ENCODE measurements around the gene TRIM29.
"Not testable (repeated sequence)": the region's sequence is repeated elsewhere in the genome, so short reads cannot be mapped to it uniquely, and the experiment has no call there.

TRIM29 gene, protein sequence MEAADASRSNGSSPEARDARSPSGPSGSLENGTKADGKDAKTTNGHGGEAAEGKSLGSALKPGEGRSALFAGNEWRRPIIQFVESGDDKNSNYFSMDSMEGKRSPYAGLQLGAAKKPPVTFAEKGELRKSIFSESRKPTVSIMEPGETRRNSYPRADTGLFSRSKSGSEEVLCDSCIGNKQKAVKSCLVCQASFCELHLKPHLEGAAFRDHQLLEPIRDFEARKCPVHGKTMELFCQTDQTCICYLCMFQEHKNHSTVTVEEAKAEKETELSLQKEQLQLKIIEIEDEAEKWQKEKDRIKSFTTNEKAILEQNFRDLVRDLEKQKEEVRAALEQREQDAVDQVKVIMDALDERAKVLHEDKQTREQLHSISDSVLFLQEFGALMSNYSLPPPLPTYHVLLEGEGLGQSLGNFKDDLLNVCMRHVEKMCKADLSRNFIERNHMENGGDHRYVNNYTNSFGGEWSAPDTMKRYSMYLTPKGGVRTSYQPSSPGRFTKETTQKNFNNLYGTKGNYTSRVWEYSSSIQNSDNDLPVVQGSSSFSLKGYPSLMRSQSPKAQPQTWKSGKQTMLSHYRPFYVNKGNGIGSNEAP

GRCh38 chr11:120137611-120138521 lies at the start of gene TRIM29:
TSS of gene TRIM29 (minus strand) at chr11:120138113. CDS start at chr11:120138031, 82 bp downstream.
- no peak for DNase-seq (ENCODE audit: low read depth)

DNA sequence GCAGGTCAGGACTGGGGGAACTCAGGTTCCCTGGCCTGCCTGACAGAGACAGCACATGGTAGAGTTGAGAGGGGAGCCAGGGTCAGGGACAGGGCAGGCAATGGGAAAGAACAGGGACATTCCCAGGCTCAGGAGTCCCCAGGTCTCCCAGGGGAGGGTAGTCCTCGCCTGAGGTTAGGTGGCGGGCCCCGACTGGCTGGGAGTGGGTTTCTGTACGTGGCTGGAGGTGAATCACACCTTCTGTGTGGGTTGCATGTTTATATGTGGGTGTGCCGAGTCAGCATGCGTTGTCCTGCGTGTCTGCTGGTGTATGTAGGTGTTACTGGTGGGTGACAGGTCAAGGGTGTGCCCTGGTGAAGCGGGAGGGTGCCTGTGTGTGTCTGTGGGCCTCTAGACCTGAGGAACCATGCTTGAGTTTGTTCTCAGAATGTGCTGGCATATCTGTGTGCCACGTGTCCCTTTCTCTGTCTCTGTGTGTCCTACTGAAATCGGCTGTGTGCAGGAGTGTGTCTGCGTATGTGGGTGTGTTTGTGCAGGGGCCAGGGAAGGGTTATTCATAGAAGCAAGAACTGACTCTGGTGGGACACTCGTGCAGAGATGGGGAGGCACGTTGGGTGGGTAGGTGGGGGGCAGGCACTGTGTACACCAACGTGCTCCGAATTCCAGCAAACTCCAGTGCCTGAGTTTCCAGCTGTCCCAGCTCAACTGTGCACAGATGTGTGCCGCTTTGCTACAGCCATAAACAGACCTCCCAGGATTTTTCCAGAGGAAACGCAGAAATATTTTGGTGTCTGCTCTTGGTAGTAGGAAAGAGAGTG lies 49.1 kb upstream of the TRIM29 start:
- no peak for DNase-seq (ENCODE audit: low read depth)

GRCh38 chr11:120186456-120186773 lies 48.5 kb upstream of the TRIM29 start:
- no peak for DNase-seq (ENCODE audit: low read depth)

GRCh38 chr11:120185706-120186455 lies 48.0 kb upstream of the TRIM29 start:
- no peak for DNase-seq (ENCODE audit: low read depth)

GRCh38 chr11:120184946-120185705 lies 47.2 kb upstream of the TRIM29 start:
- DNase-seq (ENCODE audit: low read depth): no peak

GRCh38 chr11:120184371-120184945 lies 46.5 kb upstream of the TRIM29 start:
- DNase-seq (ENCODE audit: low read depth): no peak

DNA sequence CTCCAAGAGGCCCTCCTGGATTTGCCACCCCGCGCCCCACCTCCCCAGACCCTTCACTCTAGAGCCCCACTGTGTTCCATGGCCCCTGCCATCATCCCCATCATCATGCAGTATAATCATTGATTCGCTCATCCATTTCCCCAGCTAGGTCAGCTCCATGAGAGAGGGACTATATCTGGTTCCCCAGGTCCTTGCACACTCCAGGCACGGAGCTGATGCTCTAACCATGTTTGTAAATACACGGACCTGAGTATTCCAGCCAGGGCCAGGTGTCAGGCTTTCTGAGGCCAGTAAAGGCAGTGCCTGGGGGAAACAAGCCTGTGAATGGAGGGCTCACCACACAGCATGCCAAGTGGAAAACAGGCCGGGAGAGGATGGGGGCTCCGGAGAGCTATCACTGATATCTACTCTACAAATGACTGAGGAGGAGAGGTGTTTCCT lies 45.8 kb upstream of the TRIM29 start:
- DNase-seq (ENCODE audit: low read depth): no peak

DNA sequence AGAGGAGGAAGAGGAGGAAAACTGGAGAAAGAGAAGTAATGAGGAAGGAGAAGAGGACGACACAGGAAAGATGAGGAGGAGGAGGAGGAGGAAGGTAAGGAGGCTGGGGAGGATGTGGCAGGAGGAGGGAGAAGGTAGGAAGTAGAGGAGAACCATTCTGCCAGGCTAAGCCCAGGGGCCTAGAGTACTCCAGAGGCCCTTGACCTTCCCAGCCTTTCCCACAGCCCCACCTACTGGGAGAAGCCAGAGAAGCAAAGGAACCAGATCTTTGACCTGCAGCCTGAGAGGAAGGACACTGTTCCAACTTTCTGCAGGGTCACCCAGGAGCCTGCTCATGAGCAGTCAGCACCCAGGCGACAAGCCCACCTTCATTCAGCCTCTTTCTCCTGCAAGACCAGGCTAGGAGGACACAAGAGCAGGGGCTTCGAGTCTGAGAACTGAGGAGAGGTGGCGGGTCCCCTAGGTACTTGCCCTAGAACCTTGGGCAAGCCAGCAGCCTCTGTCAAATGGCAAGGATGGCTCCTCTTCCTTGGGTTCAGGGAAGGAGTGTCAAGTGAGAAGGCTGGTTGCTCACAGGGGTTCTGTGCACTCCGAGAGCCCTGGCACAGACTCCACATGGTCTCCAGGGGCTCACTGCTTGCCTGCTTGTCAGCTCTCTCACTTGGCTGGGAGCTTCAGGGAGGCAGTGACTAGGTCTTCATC lies 45.0 kb upstream of the TRIM29 start:
- no peak for DNase-seq (ENCODE audit: low read depth)

DNA sequence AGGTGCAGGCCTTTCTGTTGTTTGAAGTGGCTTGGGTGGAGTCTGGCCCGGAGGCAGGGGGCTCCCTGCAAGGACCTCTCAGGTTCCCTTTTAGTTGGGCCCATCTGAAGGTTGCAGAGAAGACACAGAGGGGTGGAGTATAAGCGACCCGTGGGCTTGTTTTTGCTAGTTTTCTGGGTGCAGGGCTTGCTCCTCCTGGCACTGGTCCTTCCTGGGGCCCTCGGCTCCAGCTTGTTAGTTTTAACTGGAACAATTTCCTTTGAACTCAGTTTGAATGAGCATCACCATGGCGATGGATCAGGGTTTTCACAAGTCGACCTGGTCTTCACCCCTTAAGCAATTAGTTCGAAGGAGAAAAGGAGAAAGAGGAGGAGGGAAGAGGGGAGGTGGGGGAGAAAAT lies 44.5 kb upstream of the TRIM29 start:
- DNase-seq (ENCODE audit: low read depth): no peak

DNA sequence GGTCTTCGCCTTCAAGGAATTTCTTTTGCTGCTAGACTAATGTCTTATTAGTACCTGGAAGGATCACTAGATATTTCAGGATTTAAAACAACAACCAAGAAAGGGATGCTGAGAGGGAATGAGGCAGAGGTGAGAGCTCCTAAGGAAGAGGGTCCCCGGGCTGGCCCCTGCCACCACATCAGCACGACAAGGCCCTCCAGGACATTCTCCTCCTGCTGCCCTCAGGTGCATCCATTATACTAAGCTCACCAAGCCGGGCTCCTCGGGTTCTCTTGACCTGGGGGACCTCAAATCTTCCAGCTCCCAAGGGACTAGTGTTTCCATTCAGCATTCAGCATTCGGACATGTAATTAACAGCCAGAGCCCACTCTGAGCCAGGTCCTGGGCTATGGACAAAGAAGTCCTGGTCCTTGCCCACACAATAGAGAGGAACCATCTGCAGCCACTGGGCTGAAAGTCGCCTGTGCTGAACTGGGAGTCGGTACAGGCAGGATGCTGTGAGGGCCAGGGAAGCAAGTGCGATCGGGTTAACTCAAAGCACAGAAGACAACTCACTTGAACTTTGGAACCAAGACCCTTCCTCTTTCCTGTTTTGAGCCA lies 43.6 kb upstream of the TRIM29 start:
- no peak for DNase-seq (ENCODE audit: low read depth)

- no peak for DNase-seq (ENCODE audit: low read depth)
These were observed 42.8 kb upstream of the TRIM29 start for GRCh38 chr11:120180551-120181232.

GRCh38 chr11:120180063-120180462 lies 42.1 kb upstream of the TRIM29 start:
- DNase-seq (ENCODE audit: low read depth): not testable (repeated sequence)

DNA sequence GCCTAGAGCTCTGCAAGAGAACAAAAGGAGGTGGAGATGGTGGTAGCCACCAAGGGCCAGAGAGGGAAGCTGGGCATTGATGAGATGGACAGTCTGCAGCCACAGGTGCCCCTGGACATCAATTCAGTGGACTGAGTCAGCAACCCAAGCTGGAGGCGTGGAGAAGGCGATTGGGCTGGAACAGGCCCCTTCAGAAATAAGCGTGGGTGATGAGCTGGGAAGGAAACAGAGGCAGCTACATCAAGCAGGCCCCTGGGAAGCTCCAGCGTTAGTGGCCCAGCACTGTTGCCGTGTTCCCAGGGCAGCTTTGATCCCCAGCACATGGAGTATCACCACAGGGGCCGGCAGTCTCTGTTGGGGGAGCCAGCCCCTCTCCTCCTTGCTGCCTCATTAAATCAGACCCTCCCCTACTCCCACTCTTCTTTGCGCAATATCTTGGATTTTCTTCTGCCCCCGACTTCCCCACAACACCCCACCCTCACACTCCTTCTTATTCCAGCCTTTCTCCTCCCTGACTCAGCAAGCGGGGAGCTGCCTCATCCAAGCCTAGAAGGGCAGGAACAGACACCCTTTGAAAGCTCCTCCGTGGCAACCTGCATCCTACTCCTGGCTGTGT lies 41.3 kb upstream of the TRIM29 start:
- DNase-seq (ENCODE audit: low read depth): no peak

DNA sequence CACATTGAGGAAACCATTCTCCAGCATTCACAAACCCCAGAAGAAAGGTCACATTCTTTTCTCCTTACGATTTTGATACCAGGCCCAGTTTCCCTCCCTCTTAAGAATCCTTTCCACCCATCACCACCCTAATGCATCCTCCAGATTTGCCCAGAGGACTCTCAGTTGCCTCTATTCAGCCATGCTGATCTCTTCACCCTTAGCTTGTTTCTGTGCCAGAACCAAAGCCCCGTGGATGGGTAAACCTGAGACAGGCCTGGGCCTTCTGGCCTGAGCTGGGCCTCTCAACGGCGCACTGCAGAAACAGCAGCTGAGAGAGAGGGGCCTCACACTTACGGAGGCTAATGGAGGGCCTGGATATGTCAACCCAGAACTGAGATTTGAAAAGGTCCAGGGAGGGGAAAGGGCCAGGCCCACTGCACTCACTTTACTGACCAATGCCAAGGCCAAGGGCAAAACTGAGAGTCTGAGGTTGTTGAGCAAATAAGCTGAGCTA lies 40.7 kb upstream of the TRIM29 start:
- DNase-seq (ENCODE audit: low read depth): no peak

- no peak for DNase-seq (ENCODE audit: low read depth)
These were observed 37.0 kb upstream of the TRIM29 start for GRCh38 chr11:120174866-120175265.

GRCh38 chr11:120173807-120174206 lies 35.9 kb upstream of the TRIM29 start:
- no peak for DNase-seq (ENCODE audit: low read depth)

GRCh38 chr11:120173019-120173705 lies 35.2 kb upstream of the TRIM29 start:
- no peak for DNase-seq (ENCODE audit: low read depth)
